Kidney (tissue), 14 donors: Measurements from ENCODE around the gene IL5RA. TPM values are rescaled to one million over a fixed set of nuclear protein-coding genes. Genes with fewer than 3 reads are reported as not detected.

ENCODE experiments used
- DNase-seq, 5 donors: peaks; one replicate each; pipeline ENCODE4 v3.0.0-alpha.2; 2013 to 2020
- FAIRE-seq: peaks from 2 replicates; lab custom pipeline; 2012; peaks lifted over from hg19 to GRCh38; lab: Jason Lieb, UNC
- H3K27ac ChIP-seq, 2 donors: one replicate each; pipeline ENCODE4 v1.7.0; 2013; ENCODE audit warnings: low read depth in 2 of 2, low read length in 2 of 2, inconsistent platforms in 1 of 2
- H3K27me3 ChIP-seq: one replicate; pipeline ENCODE4 v1.7.1; 2013; ENCODE audit warnings: low read length, inconsistent platforms; ENCODE audit not compliant: control insufficient read depth, insufficient read depth
- H3K36me3 ChIP-seq, 3 donors: one replicate each; pipeline versions ENCODE4 v1.7.0 to v1.7.1; 2013; ENCODE audit warnings: low read length in 3 of 3, control low read depth in 1 of 3, inconsistent platforms in 1 of 3; ENCODE audit not compliant: insufficient read depth in 3 of 3, control insufficient read depth in 2 of 3
- H3K4me1 ChIP-seq, 3 donors: one replicate each; pipeline versions ENCODE4 v1.7.0 to v1.7.1; 2013; ENCODE audit warnings: low read length in 3 of 3, inconsistent platforms in 1 of 3, low read depth in 1 of 3; ENCODE audit not compliant: control insufficient read depth in 2 of 3, insufficient read depth in 2 of 3
- H3K4me3 ChIP-seq, 3 donors: one replicate each; pipeline versions ENCODE4 v1.7.0 to v1.8.1; 2013; ENCODE audit warnings: low read length in 3 of 3, control low read depth in 1 of 3, inconsistent platforms in 1 of 3
- H3K9ac ChIP-seq, 3 donors: one replicate each; pipeline versions ENCODE4 v1.7.0 to v1.7.1; 2013; ENCODE audit warnings: low read length in 3 of 3, control low read depth in 1 of 3, inconsistent platforms in 1 of 3
- H3K9me3 ChIP-seq, 3 donors: one replicate each; pipeline versions ENCODE4 v1.7.0 to v1.7.1; 2013; ENCODE audit warnings: low read length in 3 of 3, control low read depth in 1 of 3, inconsistent platforms in 1 of 3; ENCODE audit not compliant: control insufficient read depth in 2 of 3, insufficient read depth in 1 of 3
- CTCF ChIP-seq: IDR thresholded peaks from 3 replicates; pipeline ENCODE4 v1.5.1; 2012; ENCODE audit warnings: mild to moderate bottlenecking, moderate library complexity, borderline replicate concordance; ENCODE audit not compliant: insufficient read depth; ENCODE audit errors: extremely low read depth
- intact Hi-C: fragments of 100-400 bp; cut with DNase I; formaldehyde crosslinking; loops from one replicate; pipeline ENCODE4 v1.11.1; 2022
- polyA plus RNA-seq: library from polyadenylated mRNA; stranded (reverse); fragments of 350-450 nt; fragmentation: Illumina TruSeq; extraction: RNeasy Lipid Tissue Mini Kit (QIAGEN cat#74804); gene quantifications from one replicate; pipeline ENCODE4 v1.2.3, GENCODE V29; 2014; ENCODE audit warnings: low read depth, low replicate concordance; ENCODE audit not compliant: insufficient read depth
- total RNA-seq: library from RNA; stranded (reverse); fragmentation: NEBNext Ultra II Directional; extraction: Animal tissue kit (Norgen Biotek cat#: 25700); gene quantifications from one replicate; pipeline ENCODE4 v1.2.1, GENCODE V29; 2021
- donor health status: control.
- donor health status: control.
- donor health status: control.
- donor health status: control.
- donor health status: control.
- donor health status: DM: yes; HTN: yes; CAD: no.
- donor health status: Normal renal cell carcinoma (clear cell type).

The IL5RA gene
- total and polyA plus RNA-seq, 2 donors from 2014 or later = 0.22 to 1.1 TPM

GRCh38 chr3:3127432-3128010 is 17.3 kb upstream of the IL5RA start:
- no peaks in the 10 kb centered on the region for H3K27me3 ChIP-seq
- peaks cover 0 to 8% (median 3%) of the 10 kb centered on the region in 3 donors for H3K4me1 ChIP-seq
- TF ChIP-seq CTCF = no peak
- DNase-seq (peak in 1 of 5 donors; percentile 45), FAIRE-seq (no peak)
- H3K9me3 ChIP-seq = no peaks in the 10 kb centered on the region
- peak overlapping the region; percentile 52 to 89 (median 86) for H3K9ac ChIP-seq
- H3K36me3 ChIP-seq = peaks cover 4 to 9% (median 9%) of the 10 kb centered on the region in 3 donors
- H3K4me3 ChIP-seq = peak overlapping the region; percentile 59 to 92 (median 83)
- intact Hi-C loops = no loop called here
- peak overlapping the region; percentile 94 to 96 for H3K27ac ChIP-seq

- no peak for TF ChIP-seq CTCF
- no peaks in the 10 kb centered on the region for H3K27me3 ChIP-seq
- intact Hi-C loops = no loop called here
- H3K36me3 ChIP-seq = peaks cover 4 to 9% (median 9%) of the 10 kb centered on the region in 3 donors
- peak within 1 kb of the TSS; percentile 83 to 92 (median 87) for H3K4me3 ChIP-seq
- DNase-seq = peak; percentile 96 to 99 (median 97)
- peaks cover 0 to 8% (median 3%) of the 10 kb centered on the region in 3 donors for H3K4me1 ChIP-seq
- peak within 1 kb of the TSS; percentile 94 to 96 for H3K27ac ChIP-seq
- no peaks in the 10 kb centered on the region for H3K9me3 ChIP-seq
- no peak for FAIRE-seq
- H3K9ac ChIP-seq = peak within 1 kb of the TSS; percentile 81 to 89 (median 87)
Observed at GRCh38 chr3:3126477-3127431, 16.6 kb upstream of the IL5RA start, which contains the start of gene TRNT1. TSS of gene TRNT1 (plus strand) at chr3:3126940. CDS start at chr3:3129041, 2,101 bp downstream.

- no peak for FAIRE-seq
- Histone ChIP-seq H3K9me3 (no peaks in the 10 kb centered on the region), H3K4me3 (peak overlapping the region; percentile 82 to 87 (median 83)), H3K4me1 (peaks cover 0 to 8% (median 3%) of the 10 kb centered on the region in 3 donors), H3K27me3 (no peaks in the 10 kb centered on the region), H3K27ac (peak overlapping the region; percentile 89 to 96), H3K9ac (peak overlapping the region; percentile 57 to 87 (median 81)), H3K36me3 (peaks cover 4 to 9% (median 9%) of the 10 kb centered on the region in 3 donors)
- no peak for TF ChIP-seq CTCF
- DNase-seq = peak in 2 of 5 donors; percentile 55 to 73
- intact Hi-C loops = no loop called here
Observed at GRCh38 chr3:3125977-3126376, 15.8 kb upstream of the IL5RA start.
